ENCODE measurements around the gene POLD3. TPM values are rescaled to one million over a fixed set of nuclear protein-coding genes. Genes with fewer than 3 reads are reported as not detected.

Gene POLD3
- total RNA-seq, 6 donors from 2014 or later, result 7.4 to 20.8 (median 16.4) TPM

- H3K9me3 ChIP-seq, result no peaks in the 10 kb centered on the region
- no peaks in the 10 kb centered on the region for H3K27me3 ChIP-seq
- ATAC-seq (ENCODE audit: low FRiP score in 2 of 2) (no peak), DNase-seq (no peak)
- no peaks in the 10 kb centered on the region for H3K4me1 ChIP-seq
- TF ChIP-seq POLR2A (IDR thresholded peaks at IDR 0.05) (no peak), POLR2AphosphoS5 (IDR thresholded peaks at IDR 0.05) (no peak), EP300 (IDR thresholded peaks at IDR 0.05) (no peak), CTCF (IDR thresholded peaks at IDR 0.05) (no peak)
- no peak overlapping the region for H3K27ac ChIP-seq
- H3K4me3 ChIP-seq, result no peak overlapping the region
- no peaks in the 10 kb centered on the region for H3K36me3 ChIP-seq
- WGBS, 2 donors, result 96 to 97% methylated on average over 3 of the region's 3 CpGs
Observed at GRCh38 chr11:74575999-74576398, 16.4 kb upstream of the POLD3 start.

- no peaks in the 10 kb centered on the region for H3K9me3 ChIP-seq
- 79 to 85% methylated on average over 4 of the region's 4 CpGs for WGBS, 2 donors
- TF ChIP-seq POLR2A (IDR thresholded peaks at IDR 0.05) (no peak), CTCF (IDR thresholded peaks at IDR 0.05) (no peak), EP300 (IDR thresholded peaks at IDR 0.05) (no peak), POLR2AphosphoS5 (IDR thresholded peaks at IDR 0.05) (no peak)
Observed at GRCh38 chr11:74577181-74577580, 15.2 kb upstream of the POLD3 start.

GRCh38 chr11:74577624-74578396 lies 14.6 kb upstream of the POLD3 start:
- H3K9me3 ChIP-seq, result no peaks in the 10 kb centered on the region
- 76 to 84% methylated on average over 6 of the region's 6 CpGs for WGBS, 2 donors
- TF ChIP-seq POLR2A (IDR thresholded peaks at IDR 0.05), result no peak
- TF ChIP-seq EP300 (IDR thresholded peaks at IDR 0.05), result no peak
- TF ChIP-seq CTCF (IDR thresholded peaks at IDR 0.05), result no peak
- no peak for TF ChIP-seq POLR2AphosphoS5 (IDR thresholded peaks at IDR 0.05)
- no peaks in the 10 kb centered on the region for H3K4me1 ChIP-seq
- H3K27me3 ChIP-seq, result no peaks in the 10 kb centered on the region
- no peaks in the 10 kb centered on the region for H3K36me3 ChIP-seq
- H3K4me3 ChIP-seq, result no peak overlapping the region
- DNase-seq, result no peak
- H3K27ac ChIP-seq, result no peak overlapping the region
- ATAC-seq (ENCODE audit: low FRiP score in 2 of 2), result no peak

More at GRCh38 chr11:74577181-74577580, 15.2 kb upstream of the POLD3 start:
- DNase-seq (no peak), ATAC-seq (ENCODE audit: low FRiP score in 2 of 2) (no peak)
- no peaks in the 10 kb centered on the region for H3K27me3 ChIP-seq
- no peaks in the 10 kb centered on the region for H3K4me1 ChIP-seq
- H3K4me3 ChIP-seq, result no peak overlapping the region
- no peaks in the 10 kb centered on the region for H3K36me3 ChIP-seq
- no peak overlapping the region for H3K27ac ChIP-seq

GRCh38 chr11:74579577-74580270 lies 12.7 kb upstream of the POLD3 start:
- no peaks in the 10 kb centered on the region for H3K36me3 ChIP-seq
- 66 to 72% methylated on average over 6 of the region's 6 CpGs for WGBS, 2 donors
- H3K4me3 ChIP-seq, result no peak overlapping the region
- no peak overlapping the region for H3K27ac ChIP-seq
- TF ChIP-seq CTCF (IDR thresholded peaks at IDR 0.05) (no peak), POLR2AphosphoS5 (IDR thresholded peaks at IDR 0.05) (no peak)
- H3K27me3 ChIP-seq, result no peaks in the 10 kb centered on the region
- no peak for DNase-seq
- H3K9me3 ChIP-seq, result no peaks in the 10 kb centered on the region
- ATAC-seq (ENCODE audit: low FRiP score in 2 of 2), result no peak
- H3K4me1 ChIP-seq, result no peaks in the 10 kb centered on the region

Data from upper lobe of left lung (tissue), 6 donors.